ENCODE results near the gene MBOAT7.
"Not testable (repeated sequence)": the region's sequence is repeated elsewhere in the genome, so short reads cannot be mapped to it uniquely, and the experiment has no call there.

MBOAT7 gene

GRCh38 chr19:54209058-54209810 lies 19.9 kb upstream of the MBOAT7 start:
- peak; percentile 36 for DNase-seq

GRCh38 chr19:54208784-54209057 lies 19.3 kb upstream of the MBOAT7 start:
- DNase-seq, result peak; percentile 23

- peak; percentile 25 for DNase-seq
Observed at GRCh38 chr19:54207983-54208783, 18.8 kb upstream of the MBOAT7 start.

- DNase-seq, result no peak
Observed at GRCh38 chr19:54207676-54207982, 18.2 kb upstream of the MBOAT7 start.

- not testable (repeated sequence) for DNase-seq
Observed at GRCh38 chr19:54207193-54207592, 17.8 kb upstream of the MBOAT7 start.

- no peak for DNase-seq
Observed at GRCh38 chr19:54206831-54207177, 17.4 kb upstream of the MBOAT7 start.

GRCh38 chr19:54206030-54206830 lies 16.9 kb upstream of the MBOAT7 start:
- no peak for DNase-seq

- no peak for DNase-seq
Observed at GRCh38 chr19:54204767-54205468, 15.5 kb upstream of the MBOAT7 start.

- no peak for DNase-seq
Observed at GRCh38 chr19:54203151-54203611, 13.8 kb upstream of the MBOAT7 start.

- DNase-seq, result no peak
Observed at GRCh38 chr19:54201980-54202379, 12.6 kb upstream of the MBOAT7 start.

- DNase-seq, result no peak
Observed at GRCh38 chr19:54201172-54201701, 11.9 kb upstream of the MBOAT7 start.

- no peak for DNase-seq
Observed at GRCh38 chr19:54199401-54199800, 10.0 kb upstream of the MBOAT7 start.

- DNase-seq, result no peak
Observed at GRCh38 chr19:54197121-54197520, 7.7 kb upstream of the MBOAT7 start.

- DNase-seq, result no peak
Observed at GRCh38 chr19:54196536-54196935, 7.2 kb upstream of the MBOAT7 start.

GRCh38 chr19:54194463-54194862 lies 5.1 kb upstream of the MBOAT7 start:
- DNase-seq, result not testable (repeated sequence)

GRCh38 chr19:54193011-54193410 lies 3.6 kb upstream of the MBOAT7 start:
- no peak for DNase-seq

- no peak for DNase-seq
Observed at GRCh38 chr19:54191811-54192453, 2.6 kb upstream of the MBOAT7 start.

- peak; percentile 87 for DNase-seq
Observed at GRCh38 chr19:54191011-54191810, 1.8 kb upstream of the MBOAT7 start, which contains the start of gene TSEN34. TSEN34 (plus strand) TSS chr19:54191308; CDS start chr19:54191365, 57 bp downstream.

GRCh38 chr19:54190503-54191010 lies 1.2 kb upstream of the MBOAT7 start:
- DNase-seq, result peak; percentile 100

- DNase-seq, result peak; percentile 100
Observed at GRCh38 chr19:54189735-54190502, 539 bp upstream of the MBOAT7 start.
